ENCODE data around the gene SERPINA3.

Gene SERPINA3

DNA sequence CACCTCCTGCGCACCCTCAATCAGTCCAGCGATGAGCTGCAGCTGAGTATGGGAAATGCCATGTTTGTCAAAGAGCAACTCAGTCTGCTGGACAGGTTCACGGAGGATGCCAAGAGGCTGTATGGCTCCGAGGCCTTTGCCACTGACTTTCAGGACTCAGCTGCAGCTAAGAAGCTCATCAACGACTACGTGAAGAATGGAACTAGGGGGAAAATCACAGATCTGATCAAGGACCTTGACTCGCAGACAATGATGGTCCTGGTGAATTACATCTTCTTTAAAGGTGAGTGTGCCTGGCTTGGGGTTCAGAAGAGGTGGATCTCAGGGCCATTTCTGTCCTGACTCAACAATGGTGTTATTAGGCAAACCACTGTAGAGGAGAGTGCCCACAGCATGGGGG lies 2.6 kb downstream of the SERPINA3 start:
- no peak overlapping the region for H3K27ac ChIP-seq
- TF ChIP-seq, protein P1, sequence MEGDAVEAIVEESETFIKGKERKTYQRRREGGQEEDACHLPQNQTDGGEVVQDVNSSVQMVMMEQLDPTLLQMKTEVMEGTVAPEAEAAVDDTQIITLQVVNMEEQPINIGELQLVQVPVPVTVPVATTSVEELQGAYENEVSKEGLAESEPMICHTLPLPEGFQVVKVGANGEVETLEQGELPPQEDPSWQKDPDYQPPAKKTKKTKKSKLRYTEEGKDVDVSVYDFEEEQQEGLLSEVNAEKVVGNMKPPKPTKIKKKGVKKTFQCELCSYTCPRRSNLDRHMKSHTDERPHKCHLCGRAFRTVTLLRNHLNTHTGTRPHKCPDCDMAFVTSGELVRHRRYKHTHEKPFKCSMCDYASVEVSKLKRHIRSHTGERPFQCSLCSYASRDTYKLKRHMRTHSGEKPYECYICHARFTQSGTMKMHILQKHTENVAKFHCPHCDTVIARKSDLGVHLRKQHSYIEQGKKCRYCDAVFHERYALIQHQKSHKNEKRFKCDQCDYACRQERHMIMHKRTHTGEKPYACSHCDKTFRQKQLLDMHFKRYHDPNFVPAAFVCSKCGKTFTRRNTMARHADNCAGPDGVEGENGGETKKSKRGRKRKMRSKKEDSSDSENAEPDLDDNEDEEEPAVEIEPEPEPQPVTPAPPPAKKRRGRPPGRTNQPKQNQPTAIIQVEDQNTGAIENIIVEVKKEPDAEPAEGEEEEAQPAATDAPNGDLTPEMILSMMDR (conservative IDR thresholded peaks at IDR 0.05) = no peak
- TF ChIP-seq ZFX (IDR thresholded peaks at IDR 0.05) = no peak

DNA sequence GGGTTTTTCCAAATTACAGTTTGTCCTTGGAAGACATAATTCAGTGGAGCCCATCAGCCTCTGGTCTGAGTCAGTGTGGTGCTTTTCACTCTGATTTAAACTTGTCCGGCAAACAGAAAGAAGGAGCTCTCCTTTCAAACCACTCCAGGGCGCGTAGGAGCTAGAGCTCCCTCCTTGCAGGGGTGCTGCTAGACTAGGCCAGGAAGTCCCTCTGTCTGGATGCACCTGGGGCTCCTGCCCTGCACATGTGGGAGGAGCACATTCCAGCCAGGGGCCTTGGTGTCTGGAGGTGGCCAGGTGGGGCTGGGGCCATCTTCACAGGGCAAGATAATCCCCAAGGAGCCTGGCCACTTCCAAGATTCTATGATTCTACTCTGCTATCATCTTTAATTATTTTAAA lies 3.1 kb downstream of the SERPINA3 start:
- no peak for TF ChIP-seq ZFX (IDR thresholded peaks at IDR 0.05)
- TF ChIP-seq, protein P1 (conservative IDR thresholded peaks at IDR 0.05) = no peak
- H3K27ac ChIP-seq = no peak overlapping the region

DNA sequence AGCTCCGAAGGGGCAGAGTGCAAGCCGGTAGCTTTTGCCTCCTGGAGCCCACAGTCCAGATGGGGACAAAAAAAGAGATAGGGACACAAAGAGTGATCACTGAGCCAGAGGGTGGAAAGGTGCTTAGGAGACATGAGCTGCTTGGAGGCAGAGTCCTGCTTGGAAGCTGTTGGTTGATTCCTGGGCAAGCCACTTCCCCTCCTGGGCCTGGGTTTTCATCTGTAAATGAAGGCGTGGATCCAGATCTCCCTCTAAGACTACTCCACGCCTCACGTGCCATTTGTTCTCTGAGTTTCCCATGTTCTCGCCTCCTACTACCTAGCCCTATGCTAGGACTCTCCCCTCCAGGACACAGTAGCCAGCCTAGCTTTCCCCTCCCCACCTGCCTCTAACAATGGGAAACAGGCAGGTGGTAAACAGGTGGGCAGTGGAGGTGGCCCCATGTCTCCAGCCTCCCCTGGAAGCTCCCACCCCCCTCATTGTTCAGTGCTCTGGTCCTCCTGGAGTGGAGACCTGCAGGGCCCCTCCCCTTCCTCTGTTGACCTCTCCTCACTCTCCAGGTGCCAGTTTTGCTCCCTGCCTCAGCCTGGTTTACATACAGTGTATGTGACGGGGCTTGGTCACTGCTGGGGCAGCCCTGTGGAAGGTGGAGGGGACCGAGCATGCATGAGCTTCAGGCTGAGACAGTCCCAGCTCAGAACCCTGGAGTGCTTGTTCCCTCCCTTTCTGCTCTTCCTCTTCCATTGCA lies 3.8 kb downstream of the SERPINA3 start:
- H3K27ac ChIP-seq = no peak overlapping the region
- no peak for TF ChIP-seq ZFX (IDR thresholded peaks at IDR 0.05)
- TF ChIP-seq, protein P1 (conservative IDR thresholded peaks at IDR 0.05) = no peak

DNA sequence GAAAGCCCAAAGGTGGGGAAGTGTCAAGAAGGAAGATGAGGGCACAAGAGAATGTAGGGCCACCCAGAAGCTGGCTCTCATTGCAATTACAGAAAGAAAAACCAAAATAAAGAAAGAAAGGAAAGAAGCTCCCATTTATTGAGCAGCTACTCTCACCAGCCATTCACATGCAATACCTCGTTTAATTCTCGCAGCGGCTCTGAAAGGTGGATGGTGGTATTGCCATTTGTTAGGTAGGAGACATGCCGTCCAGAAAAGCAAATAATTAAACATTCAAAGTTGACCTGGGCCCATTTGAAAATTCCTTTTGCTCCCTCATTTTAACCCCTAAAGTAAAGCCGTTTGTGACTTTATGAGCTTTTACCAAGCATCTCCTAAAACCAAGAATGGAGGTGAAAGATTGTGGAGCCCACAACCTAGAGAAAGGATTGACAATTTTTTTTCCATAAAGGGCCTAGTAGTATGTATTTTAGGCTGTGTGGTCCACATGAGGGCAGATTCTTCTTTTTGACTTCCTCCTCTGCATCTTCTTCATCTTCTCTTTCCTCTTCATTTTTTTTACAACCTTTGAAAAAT lies 5.3 kb downstream of the SERPINA3 start:
- H3K27ac ChIP-seq = no peak overlapping the region
- TF ChIP-seq ZFX (IDR thresholded peaks at IDR 0.05) = no peak
- TF ChIP-seq, protein P1 (conservative IDR thresholded peaks at IDR 0.05) = no peak

DNA sequence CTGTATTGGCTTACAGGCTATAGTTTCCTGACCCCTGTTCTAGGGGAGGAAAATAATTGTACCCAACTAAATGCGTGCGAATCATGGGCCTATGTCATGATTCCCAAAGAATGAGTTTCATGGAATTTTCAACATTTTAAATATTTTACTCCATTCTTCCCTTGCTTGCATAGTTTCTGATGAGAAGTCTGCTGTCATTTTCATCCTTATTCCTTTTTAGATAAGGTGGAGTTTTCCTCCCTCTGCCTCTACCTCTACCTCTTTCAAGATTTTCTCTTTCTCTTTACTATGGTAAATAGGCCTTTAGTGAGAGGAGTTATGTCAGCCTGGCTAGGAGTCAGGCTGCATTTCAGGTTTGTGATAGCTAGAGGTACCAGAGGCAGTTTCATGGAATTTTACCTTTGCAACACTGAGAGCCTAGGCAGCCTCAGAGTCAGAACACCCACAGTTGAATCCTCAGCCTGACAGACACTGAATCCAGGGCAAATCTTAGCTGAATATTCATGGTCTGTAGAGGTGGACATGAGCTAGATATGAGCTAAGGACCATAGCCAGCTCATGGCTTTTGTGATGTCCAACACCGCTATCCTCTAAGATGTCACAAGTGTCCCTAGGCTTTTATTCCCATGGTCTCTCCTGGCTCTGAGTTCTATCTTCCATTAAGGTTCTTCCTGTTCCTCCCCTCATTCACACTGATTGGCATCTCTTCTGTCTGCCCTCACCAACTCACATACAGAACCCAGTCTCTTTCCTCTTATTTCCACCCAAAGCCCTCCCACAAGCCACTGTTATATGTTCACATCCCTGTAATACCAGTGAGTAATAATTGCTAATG lies 6.0 kb downstream of the SERPINA3 start:
- H3K27ac ChIP-seq = no peak overlapping the region
- TF ChIP-seq, protein P1 (conservative IDR thresholded peaks at IDR 0.05) = no peak
- TF ChIP-seq ZFX (IDR thresholded peaks at IDR 0.05) = no peak

DNA sequence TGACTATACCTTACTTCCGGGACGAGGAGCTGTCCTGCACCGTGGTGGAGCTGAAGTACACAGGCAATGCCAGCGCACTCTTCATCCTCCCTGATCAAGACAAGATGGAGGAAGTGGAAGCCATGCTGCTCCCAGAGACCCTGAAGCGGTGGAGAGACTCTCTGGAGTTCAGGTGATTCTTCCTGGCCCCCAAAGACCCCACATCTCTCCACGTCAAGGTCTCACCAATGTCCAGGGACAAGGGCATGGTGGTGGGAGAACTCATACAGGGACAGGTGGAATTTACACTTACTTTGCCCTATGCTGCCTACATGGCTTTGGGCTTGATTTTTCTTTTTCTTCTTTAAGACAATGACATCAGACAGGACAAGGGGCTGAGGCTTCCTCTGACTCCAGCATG lies 7.1 kb downstream of the SERPINA3 start:
- TF ChIP-seq, protein P1 (conservative IDR thresholded peaks at IDR 0.05) = no peak
- no peak for TF ChIP-seq ZFX (IDR thresholded peaks at IDR 0.05)
- no peak overlapping the region for H3K27ac ChIP-seq

DNA sequence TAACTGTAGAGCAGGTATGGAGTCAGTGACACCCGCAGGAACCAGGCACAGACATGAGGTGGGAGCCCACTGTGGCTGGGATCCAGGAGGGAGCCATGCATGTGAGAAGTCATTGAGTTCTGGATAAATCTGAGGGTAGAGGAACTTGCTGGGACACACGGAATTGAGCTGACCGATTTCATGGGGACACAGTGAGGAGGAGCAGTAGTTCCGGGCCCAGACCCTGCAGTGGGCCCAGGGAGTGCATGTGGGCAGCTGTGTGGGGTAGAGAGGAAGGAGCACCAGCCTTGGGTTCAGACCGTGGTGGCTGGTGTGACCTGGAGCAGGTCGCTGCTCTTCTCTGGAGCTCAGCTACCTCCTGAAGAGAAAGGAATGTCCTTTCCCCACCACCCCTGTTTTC lies 8.4 kb downstream of the SERPINA3 start:
- no peak overlapping the region for H3K27ac ChIP-seq
- TF ChIP-seq, protein P1 (conservative IDR thresholded peaks at IDR 0.05) = no peak
- no peak for TF ChIP-seq ZFX (IDR thresholded peaks at IDR 0.05)
